Globus pallidus (tissue), 1 donor: ENCODE measurements around the gene PSMF1.

ENCODE experiments used
- DNase-seq: peaks from one replicate; pipeline ENCODE4 v3.0.0-alpha.2; 2015; ENCODE audit warnings: low spot score

PSMF1 gene

DNA sequence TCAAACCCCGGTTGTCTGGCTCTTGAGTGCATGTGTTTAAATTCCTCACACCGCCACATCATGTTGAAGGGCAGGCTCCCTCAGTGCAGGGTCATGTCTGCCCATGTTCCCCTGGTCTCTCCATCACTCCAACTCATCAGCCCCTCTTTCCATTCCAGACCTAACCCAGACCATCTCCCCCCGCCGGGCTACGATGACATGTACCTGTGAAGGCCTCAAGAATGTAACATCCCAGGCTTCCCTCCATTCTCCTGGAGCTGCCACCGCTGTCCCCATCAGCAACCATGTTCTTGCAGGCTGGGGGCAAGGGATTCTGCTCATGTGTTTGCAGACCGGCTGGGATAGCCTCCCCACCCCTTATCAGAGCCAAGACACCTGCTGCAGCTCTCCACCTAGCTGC lies 46.5 kb downstream of the PSMF1 start:
- DNase-seq: no peak

- DNase-seq: no peak
These were observed 47.1 kb downstream of the PSMF1 start for GRCh38 chr20:1165521-1165920.

DNA sequence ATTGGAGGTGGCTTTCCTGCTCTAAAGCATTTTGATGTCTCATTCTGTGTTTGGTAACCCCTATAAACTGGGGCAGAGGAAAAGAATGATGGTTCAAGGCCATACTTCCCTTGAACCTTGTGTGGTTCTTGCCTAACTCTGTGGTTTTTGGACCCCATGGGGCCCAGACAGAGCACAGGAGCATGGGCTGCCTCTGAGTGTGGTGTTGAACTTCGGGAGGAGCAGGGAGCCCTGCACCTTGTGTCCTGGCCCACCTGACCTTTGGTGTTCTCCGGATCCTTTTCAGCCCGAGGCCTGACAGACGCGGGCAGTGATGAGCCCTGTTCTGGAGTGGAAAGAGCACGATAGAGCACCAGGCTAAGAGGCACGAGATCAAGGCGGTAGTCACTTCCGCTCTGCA lies 47.5 kb downstream of the PSMF1 start:
- DNase-seq: no peak

DNA sequence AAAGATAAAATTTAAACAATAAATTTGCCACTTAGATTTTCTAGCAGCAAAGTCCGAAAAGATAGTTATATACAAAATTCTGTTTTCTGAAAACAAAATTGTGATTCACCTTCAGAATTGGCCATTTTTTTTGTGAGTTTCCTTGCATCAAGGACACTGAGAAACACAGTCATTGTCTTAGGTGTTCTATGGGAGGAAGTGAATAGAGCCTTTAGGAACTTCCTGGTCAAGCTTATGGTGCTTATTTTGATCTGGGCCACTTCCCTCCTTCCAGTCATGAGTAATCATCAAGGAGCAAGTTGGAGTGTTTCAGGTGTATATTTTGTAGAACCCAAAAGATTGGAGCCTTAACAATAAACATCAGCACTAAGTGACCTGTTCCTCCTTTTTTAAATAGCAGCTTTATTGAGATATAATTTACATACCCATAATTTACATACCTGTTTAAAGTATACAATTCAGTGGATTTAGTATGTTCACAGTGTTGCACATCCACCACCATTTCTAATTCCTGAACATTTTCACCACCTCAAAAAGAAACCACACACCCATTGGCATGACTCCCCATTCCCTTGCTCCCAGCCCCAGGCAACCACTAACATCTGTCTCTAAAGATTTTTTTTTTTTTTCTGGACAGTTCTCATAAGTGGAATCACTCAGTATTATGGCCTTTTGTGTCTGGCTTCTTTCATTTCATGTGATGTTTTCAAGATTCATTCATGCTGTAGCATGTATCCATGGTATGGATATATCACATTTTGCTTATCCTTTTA lies 48.7 kb downstream of the PSMF1 start:
- DNase-seq: no peak

- DNase-seq: no peak
These were observed 50.8 kb downstream of the PSMF1 start for GRCh38 chr20:1169224-1169623.

GRCh38 chr20:1171461-1172093 lies 53.2 kb downstream of the PSMF1 start:
- no peak for DNase-seq

DNA sequence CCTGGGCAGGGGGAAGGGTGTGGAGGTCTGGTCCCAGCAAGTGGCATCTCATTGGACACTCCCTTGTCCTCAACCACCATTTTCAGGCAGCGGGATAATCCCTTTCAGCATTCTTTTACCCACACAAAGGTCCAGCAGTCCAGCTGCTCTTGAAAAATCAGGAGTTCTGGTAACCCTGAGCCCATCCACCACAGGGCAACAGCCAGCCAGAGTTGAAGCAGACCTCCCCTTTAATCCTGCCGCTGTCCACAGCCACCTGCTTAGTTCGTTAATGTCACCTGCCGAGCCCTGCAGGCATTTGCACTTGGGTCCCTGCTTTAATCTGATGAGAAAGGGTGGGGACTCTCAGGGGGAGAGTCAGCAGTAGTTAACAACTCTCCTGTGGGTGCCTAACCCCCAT lies 55.3 kb downstream of the PSMF1 start:
- DNase-seq: no peak

DNA sequence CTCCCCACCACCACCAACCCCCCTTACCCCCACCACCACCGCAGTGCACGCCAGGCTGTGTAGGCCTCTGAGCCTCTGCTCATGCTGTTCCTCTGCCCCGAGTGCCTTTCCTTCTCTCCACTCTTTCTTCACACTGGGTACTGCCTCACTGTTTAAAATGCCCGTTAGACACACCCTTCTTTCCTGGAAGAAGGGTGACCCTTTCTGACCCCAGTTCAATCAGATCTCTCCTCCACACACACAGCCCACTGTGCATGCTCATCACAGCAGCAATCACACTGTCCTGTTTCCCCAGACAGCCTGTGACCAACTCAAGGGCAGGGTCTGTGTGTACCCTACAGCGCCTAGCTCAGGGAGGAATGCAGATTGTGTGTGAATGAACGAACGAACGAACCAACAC lies 56.4 kb downstream of the PSMF1 start:
- DNase-seq: no peak

GRCh38 chr20:1177680-1178079 lies 59.3 kb downstream of the PSMF1 start:
- no peak for DNase-seq

GRCh38 chr20:1178103-1178502 lies 59.7 kb downstream of the PSMF1 start:
- DNase-seq: no peak

- DNase-seq: no peak
These were observed 60.2 kb downstream of the PSMF1 start for GRCh38 chr20:1178623-1179022.

- DNase-seq: no peak
These were observed 62.5 kb downstream of the PSMF1 start for GRCh38 chr20:1180949-1181348.

DNA sequence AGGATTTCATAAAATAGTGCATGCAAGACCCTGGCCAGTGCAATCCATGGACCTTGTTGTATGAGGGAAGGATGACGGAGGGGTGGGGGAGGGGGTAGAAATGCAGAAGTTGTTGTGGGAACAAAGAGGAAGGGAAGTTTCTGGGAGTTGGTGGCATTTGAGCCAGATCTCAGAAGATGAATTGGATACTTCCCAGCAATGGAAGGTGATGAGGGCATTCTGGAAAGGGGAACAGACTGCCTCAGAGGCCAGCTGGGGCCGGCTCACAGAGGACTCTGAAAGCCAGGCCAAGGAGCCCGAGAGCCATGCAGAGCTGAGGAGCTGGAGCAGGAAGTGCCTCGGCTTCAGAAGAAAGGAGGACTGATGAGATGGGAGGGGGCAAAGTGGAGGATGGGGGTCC lies 63.7 kb downstream of the PSMF1 start:
- no peak for DNase-seq

DNA sequence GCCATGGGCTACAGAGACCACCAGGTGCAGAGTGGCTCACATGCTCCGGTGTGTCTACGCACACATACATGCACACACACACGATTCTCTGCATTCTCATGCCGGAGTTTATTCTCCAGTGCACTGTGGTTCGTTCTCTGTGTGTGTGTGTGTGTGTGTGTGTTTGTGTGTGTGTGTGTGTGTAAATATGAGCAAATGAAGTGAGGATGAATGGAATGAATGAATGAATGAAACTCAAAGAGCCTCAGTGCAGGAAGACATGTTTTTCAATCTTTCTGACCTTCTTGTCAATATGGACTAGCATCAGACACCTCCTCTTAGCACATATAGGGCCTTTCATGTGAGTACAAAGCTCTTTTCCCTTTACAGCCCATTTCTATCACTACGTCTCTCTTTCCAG lies 64.8 kb downstream of the PSMF1 start:
- no peak for DNase-seq

- no peak for DNase-seq
These were observed 65.8 kb downstream of the PSMF1 start for GRCh38 chr20:1184260-1184637.

GRCh38 chr20:1184638-1185315 lies 66.4 kb downstream of the PSMF1 start, which contains the start of gene TMEM74B:
Gene TMEM74B (minus strand): TSS chr20:1184981. CDS start chr20:1183801, 1,180 bp downstream.
- DNase-seq: no peak

DNA sequence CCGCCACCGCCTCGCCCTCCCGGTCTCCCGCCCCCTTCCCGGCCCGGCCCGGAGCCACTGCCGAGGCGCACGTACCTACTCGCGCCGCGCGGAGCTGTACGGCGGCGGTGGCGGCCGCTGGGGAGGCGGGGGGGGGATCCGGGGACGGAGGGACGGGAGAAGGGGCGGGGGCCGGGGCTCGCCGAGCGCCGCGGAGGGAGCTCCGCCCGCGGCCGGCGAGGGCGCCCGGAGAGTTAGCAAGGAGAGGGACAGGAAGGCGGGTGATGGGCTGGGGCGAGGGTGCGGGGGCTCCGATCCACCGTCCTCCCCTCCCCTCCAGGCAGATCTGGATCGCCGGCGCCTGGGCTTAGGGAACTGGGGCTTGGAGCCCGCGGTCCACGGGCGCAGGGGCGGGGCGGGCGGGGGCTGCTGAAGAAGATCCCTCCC lies 66.9 kb downstream of the PSMF1 start:
- no peak for DNase-seq

- DNase-seq: no peak
These were observed 67.5 kb downstream of the PSMF1 start for GRCh38 chr20:1185790-1186334.

- no peak for DNase-seq
These were observed 68.1 kb downstream of the PSMF1 start for GRCh38 chr20:1186367-1186991.

- no peak for DNase-seq
These were observed 69.3 kb downstream of the PSMF1 start for GRCh38 chr20:1187605-1188171.

DNA sequence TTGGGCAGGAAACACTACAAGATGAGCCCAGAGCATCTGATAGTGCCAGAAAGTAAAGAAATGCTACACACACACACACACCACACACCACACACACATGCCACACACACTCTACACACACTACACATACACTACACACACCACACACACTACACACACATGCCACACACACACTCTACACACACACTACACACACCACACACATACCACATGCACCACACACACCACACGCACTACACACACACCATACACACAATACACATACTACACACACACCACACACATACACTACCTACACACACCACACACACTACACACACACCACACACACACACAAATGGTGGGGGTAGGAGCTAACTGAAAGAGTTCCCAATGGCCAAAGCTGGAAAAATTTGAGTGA lies 69.9 kb downstream of the PSMF1 start:
- DNase-seq: no peak

- DNase-seq: no peak
These were observed 71.4 kb downstream of the PSMF1 start for GRCh38 chr20:1189827-1190226.
